ENCODE data around the gene NRARP. TPM values are rescaled to one million over a fixed set of nuclear protein-coding genes. Genes with fewer than 3 reads are reported as not detected.

The NRARP gene
- total RNA-seq, 1 experiment from 2014 or later: 0.12 TPM

GRCh38 chr9:137262173-137262908 lies 39.7 kb downstream of the NRARP start:
- peak; percentile 41 for DNase-seq (ENCODE audit: low read depth)

- DNase-seq (ENCODE audit: low read depth): no peak
Measured at GRCh38 chr9:137256856-137257255, 45.2 kb downstream of the NRARP start.

DNA sequence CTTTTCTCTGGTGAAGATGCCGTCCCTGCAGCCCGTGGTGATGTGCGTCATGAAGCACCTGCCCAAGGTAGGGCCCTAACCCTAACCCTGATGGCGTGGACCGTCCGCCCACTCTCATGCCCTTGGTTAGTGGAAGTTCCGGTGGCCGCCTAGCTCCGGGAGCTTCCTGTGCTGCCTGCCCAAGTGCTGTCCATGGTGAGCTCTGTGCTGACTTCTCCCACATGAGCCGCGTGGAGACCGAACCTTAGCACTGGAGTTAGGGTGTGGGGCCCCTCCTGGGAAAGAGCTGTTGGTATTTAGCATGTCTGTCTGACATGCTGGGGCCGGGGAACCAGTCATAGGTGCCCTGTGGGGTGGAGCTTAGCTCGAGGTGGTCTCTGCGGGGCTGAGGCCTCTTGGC lies 45.7 kb downstream of the NRARP start:
- no peak for DNase-seq (ENCODE audit: low read depth)

DNA sequence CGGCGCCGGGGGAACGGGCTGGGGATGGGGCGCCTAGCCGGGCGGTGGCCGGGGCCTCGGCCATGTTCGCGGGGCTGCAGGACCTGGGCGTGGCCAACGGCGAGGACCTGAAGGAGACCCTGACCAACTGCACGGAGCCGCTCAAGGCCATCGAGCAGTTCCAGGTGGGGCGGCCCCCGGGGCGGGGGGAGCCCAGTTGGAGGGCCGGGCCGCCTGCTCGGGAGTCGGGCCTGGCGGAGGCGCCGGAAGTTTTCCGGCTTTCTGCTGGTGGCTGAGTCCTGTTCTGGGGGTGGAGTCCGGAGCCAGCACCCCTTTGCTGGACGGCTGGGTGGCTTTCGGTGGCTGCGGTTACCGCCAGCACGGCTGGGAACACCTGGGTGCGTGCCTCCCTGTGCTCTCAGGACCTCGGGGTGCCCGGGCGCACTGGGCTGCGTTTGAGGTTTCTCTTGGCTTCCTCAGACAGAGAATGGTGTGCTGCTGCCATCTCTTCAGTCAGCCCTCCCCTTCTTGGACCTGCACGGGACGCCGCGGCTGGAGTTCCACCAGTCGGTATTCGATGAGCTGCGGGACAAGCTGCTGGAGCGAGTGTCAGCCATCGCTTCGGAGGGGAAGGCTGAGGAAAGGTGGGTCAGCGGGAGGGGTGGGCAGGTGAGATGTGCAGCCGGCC lies 46.5 kb downstream of the NRARP start:
- peak; percentile 30 for DNase-seq (ENCODE audit: low read depth)

GRCh38 chr9:137254624-137255447 lies 47.2 kb downstream of the NRARP start, which contains the start of gene NELFB:
Gene NELFB (plus strand): TSS chr9:137255327.
- peak; percentile 81 for DNase-seq (ENCODE audit: low read depth)

GRCh38 chr9:137253717-137254623 lies 48.1 kb downstream of the NRARP start:
- no peak for DNase-seq (ENCODE audit: low read depth)

DNA sequence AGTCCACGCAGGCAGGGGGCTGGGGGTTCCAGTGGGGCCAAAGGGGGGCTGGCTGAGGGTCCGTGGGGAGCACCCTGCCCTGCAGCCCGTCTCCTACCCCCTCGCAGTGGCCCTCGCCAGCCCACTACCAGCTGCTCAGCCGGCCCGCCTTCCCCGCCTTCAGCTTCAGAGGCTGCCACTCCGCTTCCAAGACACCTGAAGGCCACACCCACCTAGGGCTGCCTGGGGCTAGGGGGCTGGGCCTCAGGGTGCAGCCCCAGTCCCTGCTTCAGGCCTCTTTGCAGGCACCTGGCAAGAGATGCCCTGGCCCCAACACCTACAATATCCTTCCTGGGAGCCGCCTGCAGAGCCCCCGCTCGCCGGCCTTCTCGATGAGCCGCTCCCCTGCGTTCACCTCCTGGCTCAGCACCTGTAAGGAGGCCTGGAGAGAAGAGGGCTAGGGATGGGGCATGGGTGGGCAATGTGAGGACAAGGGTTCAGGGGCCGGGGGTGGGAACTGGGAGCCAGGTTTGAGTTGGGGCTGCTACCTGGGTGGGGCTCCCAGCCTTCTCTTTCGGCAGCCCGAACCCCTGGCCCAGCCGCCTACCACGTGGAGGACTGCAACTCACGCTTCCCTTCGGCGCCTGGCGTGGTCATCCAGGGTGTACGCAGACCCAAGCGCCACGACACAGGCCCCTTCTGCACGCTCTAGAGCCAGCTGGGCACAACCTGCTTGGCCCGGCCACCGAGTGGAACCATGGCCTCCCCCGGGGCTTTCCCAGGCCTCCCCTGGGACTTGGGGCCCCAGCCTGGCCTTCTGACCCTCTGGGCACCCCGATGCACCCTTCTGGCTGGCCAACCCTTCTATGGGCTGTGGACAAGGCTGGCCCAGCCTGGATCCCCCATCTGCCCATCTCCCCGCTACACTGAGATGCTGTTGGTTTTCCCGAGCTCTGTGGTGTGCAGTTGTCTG lies 49.2 kb downstream of the NRARP start:
- DNase-seq (ENCODE audit: low read depth): no peak

- DNase-seq (ENCODE audit: low read depth): no peak
Measured at GRCh38 chr9:137251490-137252268, 50.4 kb downstream of the NRARP start.

GRCh38 chr9:137251194-137251461 lies 50.9 kb downstream of the NRARP start, which contains the start of gene STPG3:
Gene STPG3 (plus strand): TSS chr9:137251286. CDS start chr9:137251287, 1 bp downstream.
- DNase-seq (ENCODE audit: low read depth): no peak

DNA sequence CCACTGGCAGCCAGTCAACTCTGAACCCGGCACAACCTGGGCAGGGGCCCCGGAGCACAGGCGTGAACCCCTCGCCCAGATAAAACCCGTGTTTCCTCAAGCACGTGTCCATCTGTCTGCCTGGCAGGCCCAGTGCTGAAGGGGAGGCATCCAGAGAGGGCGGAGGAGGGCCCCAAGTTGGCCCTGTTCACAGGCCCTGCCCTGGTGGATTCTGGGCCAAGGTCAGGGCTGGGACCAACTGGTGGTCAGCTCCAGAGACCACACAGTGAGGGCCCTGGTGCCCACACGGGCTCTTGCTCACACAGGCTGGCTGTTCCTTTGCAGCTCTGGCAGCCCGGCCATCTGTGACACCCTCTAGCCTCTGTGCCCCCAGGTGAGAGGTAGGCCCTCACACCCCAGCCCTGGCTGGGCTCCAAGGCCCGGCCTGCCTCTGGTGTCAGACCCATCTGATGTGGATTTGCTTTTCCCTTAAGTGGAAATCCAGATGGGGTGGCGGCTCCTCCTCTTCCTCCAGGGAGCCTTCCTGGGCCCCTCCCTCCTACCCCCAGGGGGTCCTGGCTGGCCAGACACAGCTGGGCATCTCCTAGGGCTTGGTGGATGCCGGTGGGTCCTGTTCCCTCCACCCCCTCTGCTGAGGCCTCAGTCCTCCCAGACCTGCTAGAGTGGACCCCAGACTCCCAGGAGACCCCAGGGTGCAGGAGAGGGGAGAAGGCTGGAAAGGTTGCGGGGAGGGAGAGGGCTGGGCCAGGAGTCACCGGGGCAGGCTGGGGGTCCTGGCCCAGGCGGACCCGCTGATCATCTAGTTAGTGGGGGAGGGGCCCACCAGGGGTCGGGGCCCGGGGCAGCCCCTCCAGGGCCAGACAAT lies 51.5 kb downstream of the NRARP start:
- no peak for DNase-seq (ENCODE audit: low read depth)

Other genes starting within 250 kb of the NRARP start
- not detected in 2 replicates for gene ENTPD2, start 248.2 kb downstream of the NRARP start, total RNA-seq (2014; rRNA removed; shearing (Covaris generic))
- 15.3 and 21.8 TPM in 2 replicates for gene SAPCD2, start 231.7 kb downstream of the NRARP start, total RNA-seq (2014; rRNA removed; shearing (Covaris generic))
- gene UAP1L1, start 224.8 kb downstream of the NRARP start, total RNA-seq (2014; rRNA removed; shearing (Covaris generic)): 7.6 and 10.0 TPM in 2 replicates
- 39.2 and 56.9 TPM in 2 replicates for gene MAN1B1, start 215.3 kb downstream of the NRARP start, total RNA-seq (2014; rRNA removed; shearing (Covaris generic))
- gene DPP7, start 187.5 kb downstream of the NRARP start, total RNA-seq (2014; rRNA removed; shearing (Covaris generic)): 30.8 and 37.5 TPM in 2 replicates
- 0.20 TPM in 1 of 2 replicates, not detected in the other for gene GRIN1, start 163.1 kb downstream of the NRARP start, total RNA-seq (2014; rRNA removed; shearing (Covaris generic))
- not detected in 2 replicates for gene LRRC26, start 132.2 kb downstream of the NRARP start, total RNA-seq (2014; rRNA removed; shearing (Covaris generic))
- gene TMEM210, start 130.2 kb downstream of the NRARP start, total RNA-seq (2014; rRNA removed; shearing (Covaris generic)): not detected in 2 replicates
- gene ANAPC2, start 113.7 kb downstream of the NRARP start, total RNA-seq (2014; rRNA removed; shearing (Covaris generic)): 8.1 and 9.8 TPM in 2 replicates
- 72.8 and 99.2 TPM in 2 replicates for gene SSNA1, start 113.6 kb downstream of the NRARP start, total RNA-seq (2014; rRNA removed; shearing (Covaris generic))
- gene TPRN, start 101.5 kb downstream of the NRARP start, total RNA-seq (2014; rRNA removed; shearing (Covaris generic)): 1.1 and 3.7 TPM in 2 replicates
- 39.1 and 40.0 TPM in 2 replicates for gene TMEM203, start 96.6 kb downstream of the NRARP start, total RNA-seq (2014; rRNA removed; shearing (Covaris generic))
- gene NDOR1, start 96.6 kb downstream of the NRARP start, total RNA-seq (2014; rRNA removed; shearing (Covaris generic)): 4.6 and 5.4 TPM in 2 replicates
- gene RNF208, start 80.0 kb downstream of the NRARP start, total RNA-seq (2014; rRNA removed; shearing (Covaris generic)): not detected in 2 replicates
- gene CYSRT1, start 77.1 kb downstream of the NRARP start, total RNA-seq (2014; rRNA removed; shearing (Covaris generic)): 0.36 and 1.1 TPM in 2 replicates
- gene RNF224, start 74.8 kb downstream of the NRARP start, total RNA-seq (2014; rRNA removed; shearing (Covaris generic)): not detected in 2 replicates
- not detected in 2 replicates for gene SLC34A3, start 71.4 kb downstream of the NRARP start, total RNA-seq (2014; rRNA removed; shearing (Covaris generic))
- 295 and 372 TPM in 2 replicates for gene TUBB4B, start 61.0 kb downstream of the NRARP start, total RNA-seq (2014; rRNA removed; shearing (Covaris generic))
- gene STPG3, start 51.0 kb downstream of the NRARP start, total RNA-seq (2014; rRNA removed; shearing (Covaris generic)): not detected in 2 replicates
- gene NELFB, start 46.9 kb downstream of the NRARP start, total RNA-seq (2014; rRNA removed; shearing (Covaris generic)): 34.2 and 46.8 TPM in 2 replicates
- under 0.01 TPM in 2 replicates for gene TOR4A, start 24.5 kb downstream of the NRARP start, total RNA-seq (2014; rRNA removed; shearing (Covaris generic))
- 0.24 and 1.3 TPM in 2 replicates for gene EXD3, start 120.9 kb upstream of the NRARP start, total RNA-seq (2014; rRNA removed; shearing (Covaris generic))
- gene NOXA1, start 121.1 kb upstream of the NRARP start, total RNA-seq (2014; rRNA removed; shearing (Covaris generic)): not detected in 2 replicates
- not detected in 2 replicates for gene ENTPD8, start 139.1 kb upstream of the NRARP start, total RNA-seq (2014; rRNA removed; shearing (Covaris generic))
- 11.9 and 12.7 TPM in 2 replicates for gene NSMF, start 157.1 kb upstream of the NRARP start, total RNA-seq (2014; rRNA removed; shearing (Covaris generic))
- gene PNPLA7, start 248.1 kb upstream of the NRARP start, total RNA-seq (2014; rRNA removed; shearing (Covaris generic)): not detected in 2 replicates
- gene MRPL41, start 249.6 kb upstream of the NRARP start, total RNA-seq (2014; rRNA removed; shearing (Covaris generic)): 66.7 and 80.8 TPM in 2 replicates